Suprapubic skin (tissue), 4 donors: ENCODE results near the gene OXER1. TPM values are rescaled to one million over a fixed set of nuclear protein-coding genes. Genes with fewer than 3 reads are reported as not detected.

Experiments
- DNase-seq, 2 donors: peaks; one replicate each; pipeline ENCODE4 v3.0.0-alpha.2; 2019; ENCODE audit warnings: low spot score in 2 of 2
- H3K27ac ChIP-seq: fragments of 200-600 bp; sonication (generic); one replicate; pipeline ENCODE4 v1.5.1; 2019
- H3K27me3 ChIP-seq: fragments of 200-600 bp; sonication (generic); one replicate; pipeline ENCODE4 v1.5.1; 2019
- H3K36me3 ChIP-seq: fragments of 200-600 bp; sonication (generic); one replicate; pipeline ENCODE4 v1.5.1; 2019
- H3K4me1 ChIP-seq: fragments of 200-600 bp; sonication (generic); one replicate; pipeline ENCODE4 v1.5.1; 2019
- H3K4me3 ChIP-seq: fragments of 200-600 bp; sonication (generic); one replicate; pipeline ENCODE4 v1.5.1; 2019; ENCODE audit warnings: mild to moderate bottlenecking
- H3K9me3 ChIP-seq: fragments of 200-600 bp; sonication (generic); one replicate; pipeline ENCODE4 v1.5.1; 2019
- EP300 ChIP-seq: sonication (generic); formaldehyde crosslinking; IDR thresholded peaks from one replicate; pipeline ENCODE4 v1.6.1; 2017; ENCODE audit warnings: antibody characterized with exemption
- POLR2A ChIP-seq, 2 donors: fragments of 450-650 bp; IDR thresholded peaks; one replicate each; pipeline ENCODE4 v1.6.1; 2017; ENCODE audit warnings: antibody characterized with exemption in 2 of 2, mild to moderate bottlenecking in 2 of 2, moderate library complexity in 2 of 2
- POLR2AphosphoS5 ChIP-seq, 3 donors: sonication (generic); formaldehyde crosslinking; IDR thresholded peaks; one replicate each; pipeline ENCODE4 v1.6.1; 2017; ENCODE audit warnings: antibody characterized with exemption in 3 of 3
- WGBS: methylation state at CpG from one replicate; pipeline ENCODE4 v1.1.5; 2018; 5-methylcytosine and 5-hydroxymethylcytosine counted together
- total RNA-seq, 4 donors: library from RNA; depleted of rRNA; stranded (reverse); fragments of >200 nt; gene quantifications; one replicate each; pipeline ENCODE4 v1.1.0, GENCODE V29; 2016
- TF ChIP-seq, protein P1 (sequence below), 2 donors: fragments of 200-600 bp in 1 of 2; fragments of 450-650 bp in 1 of 2; sonication (generic) in 1 of 2; IDR thresholded peaks; one replicate each; pipeline ENCODE4 v1.5.1; 2016 to 2019; ENCODE audit warnings: antibody characterized with exemption in 2 of 2, mild to moderate bottlenecking in 1 of 2, moderate library complexity in 1 of 2

The OXER1 gene
- total RNA-seq, 4 donors from 2014 or later = 0.76 to 3.9 (median 2.1) TPM

GRCh38 chr2:42769583-42770287 lies 5.8 kb upstream of the OXER1 start:
- TF ChIP-seq POLR2A (IDR thresholded peaks at IDR 0.05) (no peak), POLR2AphosphoS5 (IDR thresholded peaks at IDR 0.05) (no peak)
- TF ChIP-seq, protein P1, sequence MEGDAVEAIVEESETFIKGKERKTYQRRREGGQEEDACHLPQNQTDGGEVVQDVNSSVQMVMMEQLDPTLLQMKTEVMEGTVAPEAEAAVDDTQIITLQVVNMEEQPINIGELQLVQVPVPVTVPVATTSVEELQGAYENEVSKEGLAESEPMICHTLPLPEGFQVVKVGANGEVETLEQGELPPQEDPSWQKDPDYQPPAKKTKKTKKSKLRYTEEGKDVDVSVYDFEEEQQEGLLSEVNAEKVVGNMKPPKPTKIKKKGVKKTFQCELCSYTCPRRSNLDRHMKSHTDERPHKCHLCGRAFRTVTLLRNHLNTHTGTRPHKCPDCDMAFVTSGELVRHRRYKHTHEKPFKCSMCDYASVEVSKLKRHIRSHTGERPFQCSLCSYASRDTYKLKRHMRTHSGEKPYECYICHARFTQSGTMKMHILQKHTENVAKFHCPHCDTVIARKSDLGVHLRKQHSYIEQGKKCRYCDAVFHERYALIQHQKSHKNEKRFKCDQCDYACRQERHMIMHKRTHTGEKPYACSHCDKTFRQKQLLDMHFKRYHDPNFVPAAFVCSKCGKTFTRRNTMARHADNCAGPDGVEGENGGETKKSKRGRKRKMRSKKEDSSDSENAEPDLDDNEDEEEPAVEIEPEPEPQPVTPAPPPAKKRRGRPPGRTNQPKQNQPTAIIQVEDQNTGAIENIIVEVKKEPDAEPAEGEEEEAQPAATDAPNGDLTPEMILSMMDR (IDR thresholded peaks at IDR 0.05) = no peak
- WGBS = 100% methylated on average over 2 of the region's 10 CpGs

GRCh38 chr2:42768706-42769256 lies 4.8 kb upstream of the OXER1 start:
- Histone ChIP-seq H3K4me3 (no peak overlapping the region), H3K4me1 (no peaks in the 10 kb centered on the region), H3K27ac (no peak overlapping the region), H3K9me3 (no peaks in the 10 kb centered on the region), H3K27me3 (no peaks in the 10 kb centered on the region), H3K36me3 (peaks cover 4% of the 10 kb centered on the region)
- no peak for DNase-seq
- 90% methylated on average over 3 of the region's 3 CpGs for WGBS
- TF ChIP-seq, protein P1 (IDR thresholded peaks at IDR 0.05) = no peak
- no peak for TF ChIP-seq POLR2A (IDR thresholded peaks at IDR 0.05)
- no peak for TF ChIP-seq POLR2AphosphoS5 (IDR thresholded peaks at IDR 0.05)
- TF ChIP-seq EP300 = no peak

More at GRCh38 chr2:42769583-42770287, 5.8 kb upstream of the OXER1 start:
- H3K4me1 ChIP-seq = no peaks in the 10 kb centered on the region
- no peak for DNase-seq
- no peak overlapping the region for H3K27ac ChIP-seq
- H3K9me3 ChIP-seq = no peaks in the 10 kb centered on the region
- no peaks in the 10 kb centered on the region for H3K27me3 ChIP-seq
- H3K36me3 ChIP-seq = peaks cover 4% of the 10 kb centered on the region
- no peak overlapping the region for H3K4me3 ChIP-seq

DNA sequence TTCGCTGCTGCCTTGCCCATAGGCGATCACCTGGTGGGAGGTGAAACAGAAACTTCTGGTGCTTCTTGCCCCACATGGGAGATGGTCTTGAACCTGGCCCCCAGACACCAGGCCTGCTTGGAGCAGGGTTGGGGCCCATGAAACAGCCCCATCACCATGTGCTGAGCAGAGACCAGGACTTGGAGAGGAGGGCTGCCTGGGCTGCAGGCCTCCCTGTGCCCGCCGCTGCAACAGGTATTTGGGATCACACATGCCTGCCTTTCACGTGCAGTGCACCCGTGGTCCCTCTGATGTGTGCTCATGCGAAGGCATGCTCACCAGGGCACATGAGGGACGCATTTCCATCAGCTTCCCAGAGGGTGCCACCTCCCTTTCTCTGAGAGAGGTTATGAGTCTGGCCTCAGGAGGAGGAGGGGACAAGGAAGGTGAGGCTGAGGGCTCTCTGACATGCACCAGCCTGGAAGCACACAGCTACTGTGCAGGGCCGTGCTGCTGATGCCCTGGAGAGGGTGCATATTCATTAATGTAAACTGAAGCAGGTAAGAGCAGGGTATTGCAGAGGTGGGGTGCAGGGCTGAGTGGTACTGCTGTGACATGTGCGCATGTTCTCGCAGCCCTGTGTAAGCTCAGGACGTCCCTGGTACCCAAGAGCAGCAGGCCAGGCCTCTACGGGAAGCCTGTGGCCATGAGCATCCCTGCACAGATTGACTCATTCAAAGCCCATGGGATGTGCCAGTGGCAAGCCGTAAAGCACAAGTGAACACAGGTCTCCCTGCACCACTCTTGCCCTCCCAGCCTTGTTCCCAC lies 4.2 kb upstream of the OXER1 start:
- H3K9me3 ChIP-seq = no peaks in the 10 kb centered on the region
- no peaks in the 10 kb centered on the region for H3K27me3 ChIP-seq
- no peaks in the 10 kb centered on the region for H3K4me1 ChIP-seq
- no peak overlapping the region for H3K4me3 ChIP-seq
- DNase-seq = no peak
- TF ChIP-seq EP300 = no peak
- TF ChIP-seq POLR2AphosphoS5 (IDR thresholded peaks at IDR 0.05) = no peak
- TF ChIP-seq, protein P1 (IDR thresholded peaks at IDR 0.05) = no peak
- TF ChIP-seq POLR2A (IDR thresholded peaks at IDR 0.05) = no peak
- 62% methylated on average over 11 of the region's 14 CpGs for WGBS
- no peak overlapping the region for H3K27ac ChIP-seq
- peaks cover 6% of the 10 kb centered on the region for H3K36me3 ChIP-seq

DNA sequence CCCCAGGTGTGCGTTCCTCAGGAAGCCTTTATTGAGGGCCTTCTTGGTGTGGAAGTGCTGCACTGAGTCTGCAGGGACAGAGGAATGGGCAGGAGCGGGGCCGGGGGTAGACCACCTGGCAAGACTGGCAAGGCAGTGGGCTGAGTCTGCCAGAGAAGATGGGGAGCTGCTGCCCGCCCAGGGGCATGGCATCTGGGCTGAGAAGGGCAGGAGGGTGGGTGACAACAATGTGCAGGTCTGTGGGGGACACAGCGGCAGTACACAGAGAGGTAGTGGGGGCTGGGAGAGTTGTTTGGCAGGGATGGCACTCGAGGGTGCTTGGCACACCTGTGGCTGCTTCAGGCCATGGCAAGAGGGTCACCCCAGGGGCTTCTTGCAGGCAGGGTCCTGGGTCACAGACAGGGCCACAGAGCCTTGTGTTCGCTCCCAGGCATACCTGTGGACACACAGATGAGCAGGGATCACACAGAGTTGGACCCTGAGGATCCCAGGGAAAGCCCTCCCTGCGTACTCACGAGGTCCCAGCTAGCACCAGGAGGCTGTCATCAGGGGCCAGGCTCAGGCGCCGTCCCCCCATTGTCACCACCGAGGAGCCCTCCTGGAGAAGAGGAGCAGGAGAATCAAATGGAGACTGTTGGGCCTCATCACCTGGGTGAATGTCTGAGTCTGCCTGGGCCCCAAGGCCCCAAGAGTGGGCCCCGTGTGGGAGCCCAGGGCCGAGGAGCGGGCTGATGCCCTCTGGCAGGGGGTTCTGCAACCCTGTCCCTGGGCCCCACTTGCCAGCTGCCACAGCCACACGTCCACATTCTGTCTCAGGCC lies 3.4 kb upstream of the OXER1 start:
- no peak for TF ChIP-seq POLR2A (IDR thresholded peaks at IDR 0.05)
- TF ChIP-seq, protein P1 (IDR thresholded peaks at IDR 0.05) = no peak
- TF ChIP-seq POLR2AphosphoS5 (IDR thresholded peaks at IDR 0.05) = no peak
- no peak for TF ChIP-seq EP300
- no peaks in the 10 kb centered on the region for H3K4me1 ChIP-seq
- H3K27ac ChIP-seq = no peak overlapping the region
- H3K9me3 ChIP-seq = no peaks in the 10 kb centered on the region
- H3K36me3 ChIP-seq = peaks cover 7% of the 10 kb centered on the region
- no peak overlapping the region for H3K4me3 ChIP-seq
- DNase-seq = no peak
- H3K27me3 ChIP-seq = no peaks in the 10 kb centered on the region
- 77% methylated on average over 11 of the region's 16 CpGs for WGBS
